ENCODE results near the gene NOTUM. TPM values are rescaled to one million over a fixed set of nuclear protein-coding genes. Genes with fewer than 3 reads are reported as not detected.

NOTUM gene
- total and polyA plus RNA-seq, 4 experiments from 2014 or later = not detected

- Mint-ChIP-seq H3K36me3 (no peaks in the 10 kb centered on the region), H3K27me3 (peaks cover 0 to 6% of the 10 kb centered on the region in 2 donors), H3K9me3 (no peaks in the 10 kb centered on the region), H3K27ac (peak overlapping the region in 5 of 7 donors; percentile 46 to 89 (median 76)), H3K4me3 (peak overlapping the region in 3 of 8 donors; percentile 70 to 79 (median 78)), H3K4me1 (peaks cover 12 to 27% (median 20%) of the 10 kb centered on the region in 4 donors)
- H3K27me3 ChIP-seq (ENCODE audit: insufficient read depth, low read length) = peaks cover 10% of the 10 kb centered on the region
- ChIA-PET CTCF (ENCODE audit: partially characterized antibody) (interaction anchor here (0.8 to 0.9 kb wide), 2 partner anchors 10 to 57 kb away, joined by 3 to 4 read pairs; no protein-coding TSS in a partner anchor), POLR2A (ENCODE audit: partially characterized antibody) (interaction anchor here (0.6 to 4.2 kb wide), 12 partner anchors 10 to 365 kb away, joined by 3 to 40 read pairs (median 8); partner anchors contain the start of genes ALYREF, ANAPC11, ARHGDIA and ASPSCR1)
- peaks cover 43% of the 10 kb centered on the region for H3K4me1 ChIP-seq (ENCODE audit: insufficient read depth, low read length)
- no peak for DNase-seq
- peak overlapping the region; percentile 68 for H3K27ac ChIP-seq (ENCODE audit: low read depth, low read length)
- intact Hi-C loops (cut with micrococcal nuclease) = loop anchor here (1.0 to 10.0 kb wide), 4 partner anchors 9 to 832 kb away; partner anchors contain the start of genes ALYREF, ANAPC11, P4HB and SIRT7
- H3K36me3 ChIP-seq (ENCODE audit: insufficient read depth, low read length) = no peaks in the 10 kb centered on the region
- H3K4me3 ChIP-seq (ENCODE audit: low read length in 2 of 2) = peak overlapping the region; percentile 47 to 60
- H3K9me3 ChIP-seq (ENCODE audit: control insufficient read depth in 1 of 2, low read length in 2 of 2) = no peaks in the 10 kb centered on the region
Observed at GRCh38 chr17:81927152-81927652, 33.8 kb downstream of the NOTUM start.

- DNase-seq = peak; percentile 42 to 77 (median 45)
- no peaks in the 10 kb centered on the region for H3K36me3 ChIP-seq (ENCODE audit: insufficient read depth, low read length)
- intact Hi-C loops (cut with micrococcal nuclease) = loop anchor here (1.0 to 10.0 kb wide), 4 partner anchors 8 to 832 kb away; partner anchors contain the start of genes ALYREF, ANAPC11, P4HB and SIRT7
- H3K27ac ChIP-seq (ENCODE audit: low read depth, low read length) = peak overlapping the region; percentile 68
- Mint-ChIP-seq H3K27me3 (peaks cover 0 to 4% of the 10 kb centered on the region in 2 donors), H3K4me3 (peak overlapping the region; percentile 81 to 90 (median 84)), H3K36me3 (no peaks in the 10 kb centered on the region), H3K4me1 (peaks cover 12 to 27% (median 20%) of the 10 kb centered on the region in 4 donors), H3K27ac (peak overlapping the region; percentile 84 to 97 (median 90)), H3K9me3 (no peaks in the 10 kb centered on the region)
- peaks cover 10% of the 10 kb centered on the region for H3K27me3 ChIP-seq (ENCODE audit: insufficient read depth, low read length)
- H3K4me3 ChIP-seq (ENCODE audit: low read length in 2 of 2) = peak overlapping the region; percentile 47 to 60
- ChIA-PET POLR2A (ENCODE audit: partially characterized antibody) (interaction anchor here (0.6 to 4.2 kb wide), 11 partner anchors 8 to 376 kb away, joined by 3 to 40 read pairs (median 5); partner anchors contain the start of genes ARHGDIA, CENPX, LRRC45 and PCYT2), CTCF (ENCODE audit: partially characterized antibody) (interaction anchor here (0.9 kb wide), 1 partner anchor 14 kb away, joined by 3 read pairs; no protein-coding TSS in a partner anchor)
- no peaks in the 10 kb centered on the region for H3K9me3 ChIP-seq (ENCODE audit: control insufficient read depth in 1 of 2, low read length in 2 of 2)
- peaks cover 43% of the 10 kb centered on the region for H3K4me1 ChIP-seq (ENCODE audit: insufficient read depth, low read length)
Observed at GRCh38 chr17:81926451-81927151, 34.4 kb downstream of the NOTUM start.

- Mint-ChIP-seq H3K4me1 (peaks cover 12 to 27% (median 20%) of the 10 kb centered on the region in 4 donors), H3K27me3 (peaks cover 0 to 2% of the 10 kb centered on the region in 2 donors), H3K36me3 (no peaks in the 10 kb centered on the region), H3K27ac (peak overlapping the region; percentile 84 to 97 (median 90)), H3K4me3 (peak overlapping the region; percentile 81 to 90 (median 84)), H3K9me3 (no peaks in the 10 kb centered on the region)
- no peaks in the 10 kb centered on the region for H3K36me3 ChIP-seq (ENCODE audit: insufficient read depth, low read length)
- intact Hi-C loops (cut with micrococcal nuclease) = loop anchor here (2.0 to 10.0 kb wide), 3 partner anchors 35 to 831 kb away; partner anchors contain the start of genes ALYREF, ANAPC11 and P4HB
- peaks cover 43% of the 10 kb centered on the region for H3K4me1 ChIP-seq (ENCODE audit: insufficient read depth, low read length)
- peaks cover 10% of the 10 kb centered on the region for H3K27me3 ChIP-seq (ENCODE audit: insufficient read depth, low read length)
- peak overlapping the region; percentile 68 for H3K27ac ChIP-seq (ENCODE audit: low read depth, low read length)
- peak overlapping the region in 1 of 2 donors; percentile 60 for H3K4me3 ChIP-seq (ENCODE audit: low read length in 2 of 2)
- POLR2A ChIA-PET (ENCODE audit: partially characterized antibody) = interaction anchor here (0.8 to 4.2 kb wide), 11 partner anchors 9 to 377 kb away, joined by 3 to 40 read pairs (median 7); partner anchors contain the start of genes ARHGDIA, PCYT2, PYCR1 and SIRT7
- CTCF ChIA-PET (ENCODE audit: partially characterized antibody) = interaction anchor here (0.9 kb wide), 1 partner anchor 13 kb away, joined by 3 read pairs; no protein-coding TSS in a partner anchor
- no peaks in the 10 kb centered on the region for H3K9me3 ChIP-seq (ENCODE audit: control insufficient read depth in 1 of 2, low read length in 2 of 2)
- DNase-seq = no peak
Observed at GRCh38 chr17:81925860-81926450, 35.0 kb downstream of the NOTUM start.

GRCh38 chr17:81924557-81925532 is 36.1 kb downstream of the NOTUM start:
- peak in 1 of 5 donors; percentile 50 for DNase-seq
- H3K9me3 Mint-ChIP-seq = no peaks in the 10 kb centered on the region
- H3K4me3 Mint-ChIP-seq = peak overlapping the region; percentile 4 to 90 (median 64)
- H3K36me3 ChIP-seq (ENCODE audit: insufficient read depth, low read length) = no peaks in the 10 kb centered on the region
- H3K9me3 ChIP-seq (ENCODE audit: control insufficient read depth in 1 of 2, low read length in 2 of 2) = no peaks in the 10 kb centered on the region
- no peaks in the 10 kb centered on the region for H3K27me3 Mint-ChIP-seq
- H3K4me3 ChIP-seq (ENCODE audit: low read length in 2 of 2) = no peak overlapping the region
- no peak overlapping the region for H3K27ac ChIP-seq (ENCODE audit: low read depth, low read length)
- H3K27me3 ChIP-seq (ENCODE audit: insufficient read depth, low read length) = peaks cover 10% of the 10 kb centered on the region
- peak overlapping the region in 6 of 7 donors; percentile 67 to 97 (median 77) for H3K27ac Mint-ChIP-seq
- ChIA-PET CTCF (ENCODE audit: partially characterized antibody) (interaction anchor here (0.9 kb wide), 1 partner anchor 55 kb away, joined by 3 read pairs; no protein-coding TSS in a partner anchor), POLR2A (ENCODE audit: partially characterized antibody) (interaction anchor here (0.6 to 4.2 kb wide), 12 partner anchors 10 to 332 kb away, joined by 3 to 40 read pairs (median 4); partner anchors contain the start of genes ARHGDIA, NPB, PCYT2 and PYCR1)
- intact Hi-C loops (cut with micrococcal nuclease) = loop anchor here (10.0 kb wide), 1 partner anchor 830 kb away; no protein-coding TSS in a partner anchor
- no peaks in the 10 kb centered on the region for H3K36me3 Mint-ChIP-seq
- peaks cover 12 to 27% (median 20%) of the 10 kb centered on the region in 4 donors for H3K4me1 Mint-ChIP-seq
- H3K4me1 ChIP-seq (ENCODE audit: insufficient read depth, low read length) = peaks cover 43% of the 10 kb centered on the region

- CTCF ChIA-PET (ENCODE audit: partially characterized antibody) = interaction anchor here (0.9 kb wide), 1 partner anchor 54 kb away, joined by 3 read pairs; no protein-coding TSS in a partner anchor
- no peaks in the 10 kb centered on the region for H3K36me3 Mint-ChIP-seq
- no peaks in the 10 kb centered on the region for H3K27me3 Mint-ChIP-seq
- POLR2A ChIA-PET (ENCODE audit: partially characterized antibody) = interaction anchor here (0.7 to 2.6 kb wide), 4 partner anchors 10 to 36 kb away, joined by 3 to 7 read pairs (median 4); partner anchors contain the start of genes NPB and PCYT2
- peak overlapping the region in 3 of 8 donors; percentile 8 to 38 (median 15) for H3K4me3 Mint-ChIP-seq
- H3K27ac ChIP-seq (ENCODE audit: low read depth, low read length) = no peak overlapping the region
- intact Hi-C loops (cut with micrococcal nuclease) = loop anchor here (10.0 kb wide), 1 partner anchor 829 kb away; no protein-coding TSS in a partner anchor
- H3K36me3 ChIP-seq (ENCODE audit: insufficient read depth, low read length) = no peaks in the 10 kb centered on the region
- peaks cover 40% of the 10 kb centered on the region for H3K4me1 ChIP-seq (ENCODE audit: insufficient read depth, low read length)
- H3K4me3 ChIP-seq (ENCODE audit: low read length in 2 of 2) = no peak overlapping the region
- no peak for DNase-seq
- no peaks in the 10 kb centered on the region for H3K9me3 Mint-ChIP-seq
- H3K27ac Mint-ChIP-seq = peak overlapping the region in 4 of 7 donors; percentile 15 to 79 (median 71)
- H3K9me3 ChIP-seq (ENCODE audit: control insufficient read depth in 1 of 2, low read length in 2 of 2) = no peaks in the 10 kb centered on the region
- H3K27me3 ChIP-seq (ENCODE audit: insufficient read depth, low read length) = peaks cover 4% of the 10 kb centered on the region
- H3K4me1 Mint-ChIP-seq = peaks cover 12 to 37% (median 24%) of the 10 kb centered on the region in 4 donors
Observed at GRCh38 chr17:81923302-81924260, 37.4 kb downstream of the NOTUM start.

Data from CD4-positive, alpha-beta memory T cell (primary cell).